ENCODE data around the gene MSANTD3. TPM values are rescaled to one million over a fixed set of nuclear protein-coding genes. Genes with fewer than 3 reads are reported as not detected.

The MSANTD3 gene
- total RNA-seq, 2 experiments from 2014 or later, result 13.4 to 16.3 TPM

DNA sequence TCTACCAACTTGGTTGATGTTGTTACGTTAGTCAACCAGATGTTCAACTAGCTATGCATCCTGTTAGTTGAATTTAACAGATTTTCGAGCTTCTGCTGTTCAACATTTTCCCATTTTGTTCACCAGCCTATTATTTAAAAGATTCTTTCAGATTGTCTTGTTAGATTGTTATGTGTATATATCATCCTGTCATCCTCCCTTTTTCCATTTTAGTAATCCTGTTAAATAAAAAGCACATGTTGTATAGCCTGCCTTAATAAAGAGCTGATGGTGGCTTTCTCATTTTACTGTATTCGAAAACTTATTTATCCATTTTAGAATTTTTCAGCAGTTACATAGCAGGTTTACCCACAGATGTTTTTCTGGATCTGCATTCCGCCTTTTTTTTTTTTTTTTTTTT lies 50.3 kb downstream of the MSANTD3 start:
- H3K4me3 Mint-ChIP-seq, result no peak overlapping the region
- H3K27me3 Mint-ChIP-seq, result peaks cover 35% of the 10 kb centered on the region
- no peak overlapping the region for H3K27ac Mint-ChIP-seq
- H3K9me3 Mint-ChIP-seq, result no peaks in the 10 kb centered on the region
- peaks cover 5% of the 10 kb centered on the region for H3K4me1 Mint-ChIP-seq
- no peaks in the 10 kb centered on the region for H3K36me3 Mint-ChIP-seq (ENCODE audit: low read depth)
- ChIA-PET CTCF (no interaction called here), POLR2A (no interaction called here)
- no peak for DNase-seq

DNA sequence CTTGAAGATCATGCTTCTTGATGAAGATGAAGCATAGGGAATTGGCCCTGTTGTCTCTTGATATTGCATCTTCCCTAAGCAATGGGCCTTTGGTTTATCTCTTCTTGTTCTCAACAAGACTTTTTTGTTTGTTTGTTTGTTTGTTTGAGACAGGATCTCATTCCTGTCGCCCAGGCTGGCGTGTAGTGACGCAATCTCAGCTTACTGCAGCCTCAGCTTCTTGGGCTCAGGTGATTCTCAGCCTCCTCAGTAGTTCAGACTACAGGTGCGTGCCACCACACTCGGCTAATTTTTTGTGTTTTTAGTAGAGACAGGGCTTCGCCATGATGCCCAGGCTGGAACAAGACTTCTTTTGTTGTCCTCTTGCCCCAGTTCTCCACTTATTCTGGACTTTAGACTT lies 51.2 kb downstream of the MSANTD3 start:
- H3K4me3 Mint-ChIP-seq, result no peak overlapping the region
- H3K27me3 Mint-ChIP-seq, result peaks cover 30% of the 10 kb centered on the region
- ChIA-PET CTCF (no interaction called here), POLR2A (no interaction called here)
- H3K9me3 Mint-ChIP-seq, result no peaks in the 10 kb centered on the region
- no peaks in the 10 kb centered on the region for H3K36me3 Mint-ChIP-seq (ENCODE audit: low read depth)
- DNase-seq, result no peak
- peaks cover 5% of the 10 kb centered on the region for H3K4me1 Mint-ChIP-seq
- no peak overlapping the region for H3K27ac Mint-ChIP-seq

GRCh38 chr9:100479820-100480219 lies 52.9 kb downstream of the MSANTD3 start:
- peaks cover 18% of the 10 kb centered on the region for H3K27me3 Mint-ChIP-seq

DNA sequence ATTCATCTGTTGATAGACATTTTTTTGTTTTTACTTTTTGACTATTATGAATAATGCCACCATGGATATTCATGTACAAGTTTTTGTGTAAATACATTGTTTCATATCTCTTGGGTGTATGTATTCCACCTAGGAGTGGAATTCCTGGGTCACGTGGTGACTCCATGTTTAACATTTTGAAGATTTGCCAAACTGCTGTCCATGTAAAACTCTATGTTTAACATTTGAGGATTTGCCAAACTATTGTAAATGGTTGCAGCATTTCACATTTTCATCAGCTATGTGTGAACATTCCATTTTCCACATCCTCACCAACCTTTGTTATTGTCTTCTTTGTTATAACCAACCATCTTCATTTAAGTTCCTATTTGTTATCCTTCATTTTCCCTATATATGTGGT lies 58.3 kb downstream of the MSANTD3 start:
- Mint-ChIP-seq H3K4me1 (no peaks in the 10 kb centered on the region), H3K27ac (no peak overlapping the region), H3K9me3 (no peaks in the 10 kb centered on the region), H3K4me3 (no peak overlapping the region), H3K27me3 (peaks cover 9% of the 10 kb centered on the region), H3K36me3 (ENCODE audit: low read depth) (no peaks in the 10 kb centered on the region)
- CTCF ChIA-PET, result no interaction called here
- POLR2A ChIA-PET, result no interaction called here
- no peak for DNase-seq

More at GRCh38 chr9:100479820-100480219, 52.9 kb downstream of the MSANTD3 start:
- no peak overlapping the region for H3K27ac Mint-ChIP-seq
- H3K4me3 Mint-ChIP-seq, result no peak overlapping the region
- no peaks in the 10 kb centered on the region for H3K4me1 Mint-ChIP-seq
- H3K9me3 Mint-ChIP-seq, result no peaks in the 10 kb centered on the region
- no peaks in the 10 kb centered on the region for H3K36me3 Mint-ChIP-seq (ENCODE audit: low read depth)
- no peak for DNase-seq
- POLR2A ChIA-PET, result no interaction called here
- CTCF ChIA-PET, result no interaction called here

- H3K27ac Mint-ChIP-seq, result no peak overlapping the region
- no peak overlapping the region for H3K4me3 Mint-ChIP-seq
- no peak for DNase-seq
- no peaks in the 10 kb centered on the region for H3K27me3 Mint-ChIP-seq
- no peaks in the 10 kb centered on the region for H3K36me3 Mint-ChIP-seq (ENCODE audit: low read depth)
- no peaks in the 10 kb centered on the region for H3K4me1 Mint-ChIP-seq
- CTCF ChIA-PET, result no interaction called here
- H3K9me3 Mint-ChIP-seq, result no peaks in the 10 kb centered on the region
- POLR2A ChIA-PET, result no interaction called here
Observed at GRCh38 chr9:100486479-100487176, 59.7 kb downstream of the MSANTD3 start.

DNA sequence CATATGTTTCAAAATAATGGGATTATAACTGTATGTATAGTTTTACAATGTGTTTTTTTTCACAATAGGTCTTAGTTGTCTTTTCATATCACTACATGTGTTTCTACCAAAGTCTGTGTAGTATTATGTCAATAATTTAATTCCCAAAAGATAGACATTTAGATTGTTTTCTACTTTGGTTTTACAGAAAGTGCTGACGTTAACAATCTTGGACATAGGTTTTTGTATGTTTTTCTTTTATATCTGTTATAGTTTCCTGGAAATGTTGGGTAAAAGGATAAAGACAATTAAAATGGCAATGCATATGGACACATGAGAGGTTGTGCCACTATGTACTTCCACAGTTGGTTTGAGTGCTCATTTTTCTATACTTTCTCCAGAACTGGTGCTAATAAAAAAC lies 61.2 kb downstream of the MSANTD3 start:
- H3K4me1 Mint-ChIP-seq, result no peaks in the 10 kb centered on the region
- H3K27ac Mint-ChIP-seq, result no peak overlapping the region
- H3K36me3 Mint-ChIP-seq (ENCODE audit: low read depth), result no peaks in the 10 kb centered on the region
- H3K4me3 Mint-ChIP-seq, result no peak overlapping the region
- CTCF ChIA-PET, result no interaction called here
- DNase-seq, result no peak
- no peaks in the 10 kb centered on the region for H3K27me3 Mint-ChIP-seq
- POLR2A ChIA-PET, result no interaction called here
- no peaks in the 10 kb centered on the region for H3K9me3 Mint-ChIP-seq

DNA sequence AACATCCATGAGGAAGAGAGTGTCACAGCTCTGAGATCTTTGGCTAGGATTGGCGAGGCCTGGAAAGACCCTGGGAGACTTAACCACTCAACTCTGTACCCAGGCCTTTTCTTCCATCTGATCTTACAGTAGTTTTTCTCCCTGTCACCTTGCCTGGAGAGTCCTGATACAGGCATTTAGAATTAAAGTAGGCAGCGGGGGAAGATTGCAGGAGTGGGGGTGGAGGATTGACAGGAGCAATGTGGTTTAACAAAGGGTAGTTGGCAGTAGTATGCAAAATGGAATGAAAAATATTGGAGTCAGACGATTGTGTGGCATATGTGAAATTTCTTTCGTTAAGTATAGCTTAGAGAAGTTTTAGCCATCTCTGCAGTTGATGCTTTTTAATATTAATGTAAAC lies 62.9 kb downstream of the MSANTD3 start:
- Mint-ChIP-seq H3K4me3 (no peak overlapping the region), H3K27me3 (no peaks in the 10 kb centered on the region), H3K4me1 (no peaks in the 10 kb centered on the region), H3K36me3 (ENCODE audit: low read depth) (no peaks in the 10 kb centered on the region), H3K27ac (no peak overlapping the region), H3K9me3 (no peaks in the 10 kb centered on the region)
- ChIA-PET POLR2A (no interaction called here), CTCF (no interaction called here)
- DNase-seq, result no peak

GRCh38 chr9:100492952-100493351 lies 66.0 kb downstream of the MSANTD3 start:
- ChIA-PET CTCF (no interaction called here), POLR2A (no interaction called here)
- H3K36me3 Mint-ChIP-seq (ENCODE audit: low read depth), result no peaks in the 10 kb centered on the region
- H3K27ac Mint-ChIP-seq, result no peak overlapping the region
- no peaks in the 10 kb centered on the region for H3K9me3 Mint-ChIP-seq
- DNase-seq, result no peak
- no peak overlapping the region for H3K4me3 Mint-ChIP-seq
- H3K27me3 Mint-ChIP-seq, result no peaks in the 10 kb centered on the region
- no peaks in the 10 kb centered on the region for H3K4me1 Mint-ChIP-seq

DNA sequence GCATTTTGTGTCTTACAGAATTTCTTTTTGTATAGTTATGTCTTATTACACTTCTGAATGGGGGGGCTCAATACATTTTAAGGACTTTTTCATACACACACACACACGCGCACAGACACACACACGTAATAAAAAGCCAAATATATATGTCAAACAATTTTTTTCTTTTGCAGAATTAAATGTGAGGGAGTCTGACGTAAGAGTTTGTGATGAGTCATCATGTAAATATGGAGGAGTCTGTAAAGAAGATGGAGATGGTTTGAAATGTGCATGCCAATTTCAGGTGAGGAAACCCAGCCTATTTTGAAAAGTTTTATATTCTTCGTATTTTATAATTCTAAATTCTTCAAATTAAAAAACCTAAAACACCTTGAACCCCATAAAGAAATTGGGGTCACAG lies 71.6 kb downstream of the MSANTD3 start:
- DNase-seq, result no peak
- H3K4me3 Mint-ChIP-seq, result no peak overlapping the region
- H3K27ac Mint-ChIP-seq, result no peak overlapping the region
- H3K4me1 Mint-ChIP-seq, result no peaks in the 10 kb centered on the region
- no peaks in the 10 kb centered on the region for H3K27me3 Mint-ChIP-seq
- CTCF ChIA-PET, result no interaction called here
- H3K9me3 Mint-ChIP-seq, result no peaks in the 10 kb centered on the region
- H3K36me3 Mint-ChIP-seq (ENCODE audit: low read depth), result no peaks in the 10 kb centered on the region
- POLR2A ChIA-PET, result no interaction called here

- H3K27ac Mint-ChIP-seq, result no peak overlapping the region
- no peaks in the 10 kb centered on the region for H3K36me3 Mint-ChIP-seq (ENCODE audit: low read depth)
- no peak overlapping the region for H3K4me3 Mint-ChIP-seq
- no peak for DNase-seq
- no peaks in the 10 kb centered on the region for H3K9me3 Mint-ChIP-seq
- CTCF ChIA-PET, result no interaction called here
- POLR2A ChIA-PET, result no interaction called here
- H3K27me3 Mint-ChIP-seq, result no peaks in the 10 kb centered on the region
- no peaks in the 10 kb centered on the region for H3K4me1 Mint-ChIP-seq
Observed at GRCh38 chr9:100499460-100499859, 72.5 kb downstream of the MSANTD3 start.

DNA sequence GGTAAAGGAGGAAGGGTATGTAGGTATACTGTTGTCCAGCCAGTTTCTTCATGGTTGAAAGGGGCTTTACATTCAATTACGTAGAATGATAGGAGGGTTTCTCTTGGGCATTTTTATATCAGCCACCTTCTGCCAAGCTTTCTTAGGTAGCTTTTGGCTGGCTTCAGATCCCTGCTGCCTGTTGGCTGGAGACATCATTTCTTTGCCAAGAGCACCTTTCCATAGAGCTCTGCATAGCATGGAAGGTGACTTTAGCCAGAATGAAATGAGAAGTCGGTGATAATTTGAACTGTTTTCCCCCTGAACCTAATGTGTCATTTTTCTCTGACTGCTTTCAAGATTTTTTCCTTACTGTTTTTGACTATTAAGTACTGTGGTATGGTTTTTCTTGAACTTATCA lies 72.9 kb downstream of the MSANTD3 start:
- POLR2A ChIA-PET, result no interaction called here
- H3K27me3 Mint-ChIP-seq, result no peaks in the 10 kb centered on the region

More for the DNA sequence above, 72.9 kb downstream of the MSANTD3 start:
- no peak for DNase-seq
- Mint-ChIP-seq H3K4me3 (no peak overlapping the region), H3K27ac (no peak overlapping the region), H3K36me3 (ENCODE audit: low read depth) (no peaks in the 10 kb centered on the region), H3K4me1 (no peaks in the 10 kb centered on the region), H3K9me3 (no peaks in the 10 kb centered on the region)
- CTCF ChIA-PET, result no interaction called here

Other genes with a start within 250 kb of the MSANTD3 start
- 10 to 100 TPM; 18.5 to 20.1 TPM for gene TEX10, start 74.2 kb upstream of the MSANTD3 start, total RNA-seq
- not detected for gene TMEFF1, start 46.0 kb downstream of the MSANTD3 start, total RNA-seq
- gene CAVIN4, start 150.9 kb downstream of the MSANTD3 start, total RNA-seq, result under 1 TPM; 0.10 to 0.12 TPM

Measured in activated CD4-positive, alpha-beta T cell treated with anti-CD3 and anti-CD28 coated beads, Interleukin-2, amount 10 ng/mL, durations not matched to agents 7 days and 5 days (primary cell).